H4 (cell line): ENCODE data around the gene ADAM10. TPM values are rescaled to one million over a fixed set of nuclear protein-coding genes. Genes with fewer than 3 reads are reported as not detected.
"Not testable (repeated sequence)": the region's sequence is repeated elsewhere in the genome, so short reads cannot be mapped to it uniquely, and the experiment has no call there.

ENCODE experiments used
- DNase-seq: peaks from one replicate; pipeline ENCODE4 v3.0.0-alpha.2; 2015; ENCODE audit warnings: low spot score
- total RNA-seq: library from RNA; depleted of rRNA; stranded (reverse); fragments of >200 nt; shearing (Covaris generic); gene quantifications from 2 replicates; pipeline ENCODE4 v1.2.3, GENCODE V29; 2014; rRNA removed

The ADAM10 gene, protein sequence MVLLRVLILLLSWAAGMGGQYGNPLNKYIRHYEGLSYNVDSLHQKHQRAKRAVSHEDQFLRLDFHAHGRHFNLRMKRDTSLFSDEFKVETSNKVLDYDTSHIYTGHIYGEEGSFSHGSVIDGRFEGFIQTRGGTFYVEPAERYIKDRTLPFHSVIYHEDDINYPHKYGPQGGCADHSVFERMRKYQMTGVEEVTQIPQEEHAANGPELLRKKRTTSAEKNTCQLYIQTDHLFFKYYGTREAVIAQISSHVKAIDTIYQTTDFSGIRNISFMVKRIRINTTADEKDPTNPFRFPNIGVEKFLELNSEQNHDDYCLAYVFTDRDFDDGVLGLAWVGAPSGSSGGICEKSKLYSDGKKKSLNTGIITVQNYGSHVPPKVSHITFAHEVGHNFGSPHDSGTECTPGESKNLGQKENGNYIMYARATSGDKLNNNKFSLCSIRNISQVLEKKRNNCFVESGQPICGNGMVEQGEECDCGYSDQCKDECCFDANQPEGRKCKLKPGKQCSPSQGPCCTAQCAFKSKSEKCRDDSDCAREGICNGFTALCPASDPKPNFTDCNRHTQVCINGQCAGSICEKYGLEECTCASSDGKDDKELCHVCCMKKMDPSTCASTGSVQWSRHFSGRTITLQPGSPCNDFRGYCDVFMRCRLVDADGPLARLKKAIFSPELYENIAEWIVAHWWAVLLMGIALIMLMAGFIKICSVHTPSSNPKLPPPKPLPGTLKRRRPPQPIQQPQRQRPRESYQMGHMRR
- 37.4 and 58.3 TPM in 2 replicates for total RNA-seq

DNA sequence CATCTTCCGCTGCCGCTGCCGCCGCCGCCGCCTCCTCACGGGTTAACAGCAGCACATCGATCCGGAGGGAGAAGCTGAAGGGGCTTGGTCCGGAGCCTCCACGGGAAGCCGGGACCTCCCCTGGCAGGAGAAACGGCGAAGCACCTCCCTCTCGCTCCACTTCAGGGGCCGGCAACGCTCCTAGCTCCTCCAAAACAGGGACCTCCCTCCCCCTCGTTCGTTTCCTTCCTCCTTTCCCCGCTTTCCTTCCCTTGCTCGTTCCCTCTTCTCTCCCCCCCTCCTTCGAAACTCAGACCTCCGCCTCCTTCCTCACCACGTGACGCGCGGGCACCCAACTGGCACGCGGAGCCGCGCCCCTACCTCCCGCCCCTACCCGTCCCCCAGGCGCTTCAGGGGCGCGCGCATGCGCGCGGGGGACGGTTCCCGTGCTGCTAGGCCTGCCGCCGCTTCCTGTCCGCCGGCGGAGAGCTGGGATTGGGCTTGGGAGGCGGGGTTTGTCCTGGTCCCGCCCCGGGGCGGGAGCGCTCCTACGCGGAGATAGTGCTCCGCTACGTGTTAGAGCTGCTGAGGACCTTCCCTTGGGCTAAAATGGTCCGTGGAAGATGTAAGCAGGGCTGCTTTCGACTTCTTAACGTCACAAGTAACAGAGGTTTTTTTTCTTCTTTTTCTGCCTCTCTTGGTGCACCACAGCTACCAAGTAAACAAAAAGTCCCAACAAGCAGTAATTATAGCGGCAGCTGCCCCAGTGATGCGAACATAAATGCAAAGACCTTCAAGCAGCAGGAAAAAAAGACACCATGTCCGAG lies at the start of gene ADAM10:
Gene ADAM10 (minus strand): TSS at position 176 of the 806 bp plus-strand sequence. CDS start 173 bp downstream, at position 3.
- DNase-seq: peak; percentile 98

DNA sequence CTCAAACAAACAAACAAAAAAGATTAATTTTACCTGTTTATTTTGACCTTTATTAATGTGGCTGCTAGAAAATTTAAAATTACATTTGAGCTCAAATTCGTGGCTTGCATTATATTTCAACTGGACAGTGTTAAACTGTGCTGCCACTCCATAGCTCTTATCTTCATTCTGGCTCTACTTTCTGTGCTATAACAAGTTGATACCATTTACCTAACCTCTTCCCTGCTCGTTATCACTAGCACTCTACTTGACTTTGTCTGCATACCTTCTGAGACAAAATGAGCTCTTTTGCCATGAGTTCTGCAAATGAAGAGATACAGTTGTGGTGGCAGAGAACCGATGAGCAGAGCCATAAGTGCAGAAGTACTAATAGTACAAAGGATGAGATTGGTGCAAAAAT lies 48.0 kb upstream of the ADAM10 start:
- DNase-seq: no peak

DNA sequence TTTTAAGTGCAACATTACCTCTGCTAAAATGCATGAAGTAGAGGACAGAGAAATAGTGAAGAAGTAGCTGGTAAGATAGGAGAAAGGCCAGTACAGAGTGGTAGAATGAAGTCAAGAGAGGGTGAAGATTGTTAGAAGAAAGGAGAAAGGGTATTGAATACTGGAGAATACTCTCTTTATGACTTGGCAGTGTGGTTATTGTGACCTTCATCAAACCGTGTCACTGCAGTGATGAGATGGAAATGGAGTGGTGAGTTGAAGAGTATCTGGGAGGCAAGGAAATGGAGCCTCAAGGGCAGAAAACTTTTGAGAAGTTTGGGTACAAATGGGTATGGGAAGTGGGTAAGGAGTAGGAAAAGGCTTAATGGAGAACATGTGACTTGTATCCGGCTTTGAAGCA lies 46.3 kb upstream of the ADAM10 start:
- DNase-seq: no peak

DNA sequence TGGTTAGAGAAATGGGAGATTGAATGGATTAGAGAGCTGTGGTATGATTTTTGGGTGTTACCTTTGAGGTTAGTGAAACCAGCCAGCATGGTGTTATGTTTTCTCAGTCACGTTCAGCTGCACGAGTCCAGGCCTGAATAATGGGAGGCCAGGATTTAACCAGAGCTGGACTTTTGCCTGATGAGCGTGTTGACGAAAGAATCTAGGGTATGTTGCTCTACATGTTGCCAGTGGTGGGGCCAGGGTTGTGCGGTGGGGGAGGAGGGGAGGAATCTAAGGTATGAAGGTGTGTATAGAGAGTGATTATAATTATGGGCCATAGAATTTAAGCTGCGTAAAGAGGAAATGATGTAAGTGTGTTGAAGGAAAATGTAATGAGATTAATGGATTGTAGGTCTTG lies 44.4 kb upstream of the ADAM10 start:
- no peak for DNase-seq

DNA sequence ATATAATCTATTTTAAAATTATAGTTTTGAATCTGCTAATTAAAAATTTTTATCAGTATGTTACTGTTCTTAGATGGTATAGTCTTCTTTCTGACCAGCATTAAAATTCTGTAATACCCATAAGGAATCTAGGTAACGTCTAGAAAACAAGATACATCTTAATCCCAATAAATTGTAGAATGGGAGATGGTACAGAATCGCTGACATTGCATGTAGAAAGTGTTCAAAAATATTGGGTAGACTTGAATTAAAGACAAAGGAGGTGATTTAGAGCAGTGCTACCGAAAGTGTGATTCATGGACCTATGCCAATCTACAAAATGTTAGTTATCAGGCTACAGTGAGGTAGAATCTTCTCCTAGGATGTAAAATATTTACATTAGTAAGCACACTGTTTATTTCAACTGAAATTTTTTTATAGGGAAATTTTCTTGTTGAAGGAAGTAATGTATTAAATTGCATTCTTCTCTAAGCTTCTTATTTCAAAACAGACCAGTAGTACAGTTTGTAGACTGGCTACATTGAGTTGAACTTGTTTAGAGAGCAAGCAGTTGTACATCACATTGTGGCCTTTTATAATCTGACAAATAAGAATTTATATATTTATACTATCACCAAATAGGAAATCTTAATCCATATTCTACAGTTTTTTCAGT lies 38.7 kb upstream of the ADAM10 start:
- DNase-seq: no peak

DNA sequence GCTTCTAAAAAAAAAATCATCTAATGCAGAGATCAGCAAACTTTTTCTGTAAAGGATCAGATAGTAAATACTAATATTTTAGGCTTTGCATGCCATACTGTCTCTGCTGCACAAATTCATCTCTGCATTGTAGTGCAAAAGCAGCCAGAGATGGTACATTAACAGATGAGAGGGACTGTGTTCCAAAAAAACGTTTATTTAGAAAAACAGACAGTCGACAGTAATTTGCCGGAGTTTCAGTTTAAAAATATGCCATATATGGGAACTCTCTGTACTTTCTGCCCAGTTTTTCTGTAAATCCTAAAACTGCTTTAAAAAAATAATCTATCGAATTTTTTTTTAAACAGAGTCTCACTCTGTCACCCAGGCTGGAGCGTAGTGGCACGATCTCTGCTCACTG lies 35.8 kb upstream of the ADAM10 start:
- DNase-seq: no peak

DNA sequence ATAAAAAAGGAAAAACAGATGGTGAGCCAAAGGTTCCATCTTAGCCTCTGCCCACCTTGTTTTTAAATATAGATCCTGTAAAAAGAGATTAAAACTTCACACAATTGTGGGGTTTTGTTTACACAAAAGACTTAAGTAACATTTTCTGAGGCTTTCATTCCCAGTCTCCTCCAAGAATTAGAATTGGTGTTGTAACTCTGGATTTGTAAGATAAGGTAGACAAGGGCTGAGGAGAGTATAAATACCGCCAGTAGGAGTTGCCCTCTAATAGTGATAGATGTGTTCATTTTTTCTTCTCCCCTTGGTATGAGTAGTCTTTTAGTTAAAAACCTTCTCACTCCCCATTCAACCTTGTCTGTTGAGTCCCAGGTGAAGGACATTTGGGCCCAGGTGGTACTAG lies 30.0 kb upstream of the ADAM10 start:
- DNase-seq: no peak

DNA sequence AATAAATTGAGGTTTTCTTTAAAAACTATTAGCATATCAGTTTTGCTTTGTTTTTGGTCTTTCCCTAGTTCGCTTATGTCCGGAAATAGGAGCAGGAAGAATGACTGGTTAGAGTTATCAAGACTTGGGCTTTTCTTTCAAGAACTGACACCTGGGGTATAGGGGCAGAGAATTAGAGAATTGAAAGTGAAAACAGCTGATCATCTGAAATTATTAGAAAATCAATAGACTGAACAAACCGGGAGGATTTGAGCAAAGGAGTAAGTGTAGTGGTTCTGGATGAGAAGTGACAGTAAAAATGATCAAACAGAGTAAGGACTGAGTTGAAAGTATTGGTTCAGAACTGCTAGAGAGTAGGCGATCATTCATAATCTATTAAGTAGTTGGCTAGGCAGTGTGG lies 27.6 kb upstream of the ADAM10 start:
- DNase-seq: no peak

DNA sequence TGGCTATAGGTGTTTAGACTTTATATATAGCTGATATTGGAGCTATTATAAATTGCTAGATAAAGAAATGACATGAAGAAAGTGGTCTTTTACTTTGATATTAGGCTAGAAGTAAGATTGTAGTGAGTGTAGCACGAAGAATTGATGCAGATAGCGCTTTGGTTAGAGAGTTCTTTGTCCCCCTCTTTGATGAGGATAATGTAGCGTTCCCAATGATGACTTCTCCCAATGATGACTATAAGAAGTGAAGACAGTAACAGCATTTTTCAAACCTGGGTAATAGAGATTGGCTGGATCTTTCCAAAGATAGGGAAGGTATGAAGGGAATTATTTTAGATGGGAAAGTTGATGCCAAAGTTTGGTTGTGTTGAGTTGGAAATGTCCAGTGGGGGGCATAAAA lies 25.9 kb upstream of the ADAM10 start:
- no peak for DNase-seq

DNA sequence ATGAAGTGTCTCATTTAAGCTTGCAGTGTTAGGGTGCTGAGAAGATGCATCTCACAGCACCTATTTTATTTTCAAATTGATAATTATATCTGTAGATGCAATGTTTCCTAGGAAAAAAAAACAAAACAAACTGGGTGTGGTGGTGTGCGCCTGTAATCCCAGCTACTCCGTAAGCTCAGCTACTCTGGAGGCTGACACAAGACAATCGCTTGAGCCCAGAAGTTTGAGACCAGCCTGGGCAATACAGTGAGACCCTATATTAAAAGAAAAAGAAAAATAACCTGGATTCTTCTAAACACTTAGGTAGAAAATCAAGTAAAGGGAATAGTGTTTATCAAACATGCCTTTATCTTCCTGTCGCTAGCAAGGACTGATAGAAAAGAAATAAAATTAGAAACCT lies 23.5 kb upstream of the ADAM10 start:
- DNase-seq: no peak

DNA sequence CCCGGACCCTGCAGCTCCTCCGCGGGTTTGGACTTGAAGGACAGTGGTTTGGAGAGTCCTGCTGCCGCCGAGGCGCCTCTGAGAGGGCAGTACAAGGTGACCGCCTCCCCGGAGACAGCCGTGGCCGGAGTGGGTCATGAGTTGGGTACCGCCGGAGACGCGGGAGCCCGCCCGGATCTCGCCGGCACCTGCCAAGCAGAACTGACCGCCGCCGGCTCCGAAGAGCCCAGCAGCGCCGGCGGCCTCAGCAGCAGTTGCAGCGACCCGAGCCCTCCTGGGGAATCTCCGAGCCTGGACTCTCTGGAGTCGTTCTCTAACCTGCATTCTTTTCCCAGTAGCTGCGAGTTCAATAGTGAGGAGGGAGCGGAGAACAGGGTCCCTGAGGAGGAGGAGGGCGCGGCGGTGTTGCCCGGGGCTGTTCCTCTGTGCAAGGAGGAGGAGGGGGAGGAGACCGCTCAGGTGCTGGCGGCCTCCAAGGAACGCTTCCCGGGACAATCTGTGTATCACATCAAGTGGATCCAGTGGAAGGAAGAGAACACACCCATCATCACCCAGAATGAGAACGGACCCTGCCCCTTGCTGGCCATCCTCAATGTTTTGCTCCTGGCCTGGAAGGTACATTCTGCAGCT lies 22.2 kb upstream of the ADAM10 start:
- no peak for DNase-seq

DNA sequence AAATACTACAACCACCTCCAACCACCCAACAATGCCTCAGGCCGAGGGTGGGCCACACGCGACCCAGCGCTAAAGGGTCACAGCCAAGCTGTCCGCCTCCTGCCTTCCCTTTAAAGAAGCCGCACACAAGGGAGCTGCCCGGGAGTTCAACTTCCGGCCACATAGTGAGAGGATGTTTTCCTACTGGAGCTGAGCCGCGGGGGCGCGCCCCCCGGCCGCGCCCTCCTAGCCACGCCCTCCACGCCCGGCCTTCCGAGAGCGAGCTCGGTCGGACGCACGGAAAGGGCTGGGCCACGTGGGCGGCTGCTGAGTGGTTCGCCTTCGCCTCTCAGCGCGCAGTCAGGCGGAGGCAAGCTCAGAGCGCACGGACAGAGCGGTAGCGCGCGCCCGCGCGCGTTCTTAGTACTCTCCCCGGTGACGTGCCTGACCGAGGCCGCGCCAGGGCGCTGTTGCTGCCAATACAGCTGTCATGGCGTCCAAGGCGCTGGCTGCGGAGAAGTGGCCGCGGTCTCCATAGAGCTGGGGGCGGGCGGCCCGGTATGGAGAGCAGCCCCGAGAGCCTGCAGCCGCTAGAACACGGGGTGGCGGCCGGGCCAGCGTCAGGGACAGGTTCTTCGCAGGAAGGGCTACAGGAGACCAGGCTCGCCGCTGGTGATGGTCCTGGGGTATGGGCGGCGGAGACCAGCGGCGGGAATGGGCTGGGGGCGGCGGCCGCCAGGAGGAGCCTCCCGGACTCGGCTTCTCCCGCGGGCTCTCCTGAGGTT lies 21.5 kb upstream of the ADAM10 start, which contains the start of gene MINDY2:
Gene MINDY2 (plus strand): TSS at position 446 of the 764 bp plus-strand sequence. CDS start 94 bp downstream, at position 540.
- peak; percentile 98 for DNase-seq

DNA sequence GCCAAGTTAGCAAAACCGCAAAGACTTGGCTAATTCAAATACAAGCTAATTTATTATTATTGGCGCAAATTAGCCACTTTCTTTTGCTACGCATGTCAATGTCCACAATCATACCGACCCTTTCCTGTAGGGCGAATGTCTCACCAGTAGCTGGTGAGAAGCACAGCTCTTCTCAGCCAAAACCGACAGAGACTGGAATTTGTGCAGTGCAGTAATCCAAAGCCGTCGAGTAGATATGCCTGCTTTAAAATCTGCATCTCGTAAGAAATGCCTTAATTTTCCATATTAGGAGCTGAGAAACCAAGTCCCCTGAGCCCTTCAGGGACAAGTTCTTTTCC lies 21.0 kb upstream of the ADAM10 start:
- DNase-seq: peak; percentile 59

DNA sequence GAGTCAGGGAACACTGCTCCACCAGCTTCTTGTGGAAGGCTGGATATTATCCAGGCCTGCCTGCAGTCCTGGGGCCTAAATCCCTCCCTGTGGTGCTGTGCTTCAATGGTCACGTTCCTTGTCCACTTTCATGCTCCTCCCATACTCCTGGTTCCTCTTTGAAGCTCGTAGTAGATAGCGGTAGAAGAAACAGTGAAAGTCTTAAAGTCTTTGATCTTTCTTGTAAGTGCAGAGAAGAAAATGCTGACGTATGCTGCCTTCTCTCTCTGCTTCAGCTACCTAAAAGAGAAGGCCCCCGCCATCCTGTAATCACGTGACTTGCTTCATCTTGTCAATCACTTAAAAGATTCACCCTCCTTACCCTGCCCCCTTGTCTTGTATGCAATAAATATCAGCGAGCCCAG lies 19.1 kb upstream of the ADAM10 start:
- DNase-seq: not testable (repeated sequence)

DNA sequence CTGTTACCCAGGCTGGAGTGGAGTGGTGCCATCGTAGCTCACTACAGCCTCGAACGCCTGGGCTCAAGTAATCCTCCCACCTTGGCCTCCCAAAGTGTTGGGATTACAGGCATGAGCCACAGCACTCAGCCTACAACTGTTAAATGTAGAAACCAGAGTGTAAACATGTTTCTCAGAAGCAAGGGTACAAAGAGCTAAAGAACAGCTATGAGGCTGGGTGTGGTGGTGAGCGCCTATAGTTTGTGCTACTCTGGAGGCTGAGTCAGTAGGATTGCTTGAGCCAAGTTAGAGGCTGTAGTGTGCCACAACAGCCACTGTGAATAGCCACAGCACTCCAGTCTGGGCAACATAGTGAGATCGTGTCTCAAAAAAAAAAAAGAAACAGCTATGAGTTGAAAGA lies 16.8 kb upstream of the ADAM10 start:
- no peak for DNase-seq

DNA sequence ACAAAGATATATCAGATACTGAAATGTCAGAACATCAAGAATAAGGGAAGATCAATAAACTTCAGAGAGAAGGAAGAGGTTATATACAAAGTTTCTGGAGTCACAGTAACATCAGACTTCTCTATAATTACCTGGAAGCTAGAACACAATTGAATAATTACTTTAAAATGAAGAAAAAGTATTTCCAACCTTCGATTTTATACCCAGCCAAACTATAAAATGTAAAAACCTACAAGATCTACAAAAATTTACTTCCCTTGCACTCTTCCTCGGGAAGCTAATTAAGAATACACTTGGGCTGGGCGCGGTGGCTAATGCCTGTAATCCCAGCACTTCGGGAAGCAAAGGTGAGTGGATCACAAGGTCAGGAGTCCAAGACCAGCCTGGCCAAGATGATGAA lies 15.0 kb upstream of the ADAM10 start:
- no peak for DNase-seq

DNA sequence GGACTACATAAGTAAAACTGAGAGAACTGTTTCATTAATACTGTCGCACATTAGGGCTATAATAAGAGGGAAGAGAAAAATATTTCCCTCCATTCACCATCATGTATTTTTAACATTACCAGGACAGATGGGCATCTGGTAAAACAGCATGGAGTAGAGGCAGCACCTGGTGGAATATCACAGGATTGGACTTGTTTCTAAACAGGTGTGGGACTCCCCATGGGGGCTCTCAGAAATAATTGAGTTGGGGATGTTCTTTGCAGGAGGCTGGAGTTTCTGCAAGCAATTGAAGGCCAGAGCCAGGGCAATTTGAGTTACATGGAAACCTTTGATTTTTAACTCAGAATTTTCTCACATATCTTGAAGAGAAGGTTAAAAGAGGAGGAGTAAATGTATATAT lies 13.2 kb upstream of the ADAM10 start:
- no peak for DNase-seq

DNA sequence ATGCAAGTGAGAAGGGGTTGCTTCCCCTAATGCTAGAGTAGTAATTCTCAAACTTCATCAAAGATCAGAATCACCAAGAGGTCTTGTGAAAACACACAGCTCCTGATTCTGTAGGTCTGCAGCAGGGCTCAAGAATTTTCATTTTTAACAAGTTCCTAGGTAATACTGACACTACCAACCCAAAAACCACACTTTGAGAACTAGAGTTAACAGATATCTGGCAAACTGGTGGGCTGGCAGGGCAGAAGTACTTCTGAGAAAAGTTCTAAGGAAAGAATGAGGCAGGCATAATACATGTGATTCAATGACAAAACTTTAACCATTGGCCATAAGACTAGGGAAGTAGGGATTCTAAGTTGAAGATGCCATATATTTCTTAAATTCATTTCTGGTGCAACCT lies 12.8 kb upstream of the ADAM10 start:
- no peak for DNase-seq

DNA sequence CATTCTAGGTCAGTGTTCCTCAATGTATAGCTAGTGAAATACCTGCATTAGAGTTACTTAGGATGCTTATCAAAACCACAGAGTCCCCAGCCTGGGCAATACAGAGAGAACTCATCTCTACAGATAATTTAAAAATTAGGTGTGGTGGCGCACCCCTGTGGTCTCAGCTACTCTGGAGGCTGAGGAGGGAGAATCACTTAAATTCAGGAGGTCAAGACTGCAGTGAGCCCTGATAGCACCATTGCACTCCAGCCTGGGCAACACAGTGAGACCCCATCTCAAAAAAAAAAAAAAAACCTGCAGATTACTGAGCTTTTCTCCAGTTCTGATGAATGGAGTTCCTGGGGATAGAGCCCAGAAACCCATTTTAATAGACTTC lies 11.5 kb upstream of the ADAM10 start:
- DNase-seq: no peak

DNA sequence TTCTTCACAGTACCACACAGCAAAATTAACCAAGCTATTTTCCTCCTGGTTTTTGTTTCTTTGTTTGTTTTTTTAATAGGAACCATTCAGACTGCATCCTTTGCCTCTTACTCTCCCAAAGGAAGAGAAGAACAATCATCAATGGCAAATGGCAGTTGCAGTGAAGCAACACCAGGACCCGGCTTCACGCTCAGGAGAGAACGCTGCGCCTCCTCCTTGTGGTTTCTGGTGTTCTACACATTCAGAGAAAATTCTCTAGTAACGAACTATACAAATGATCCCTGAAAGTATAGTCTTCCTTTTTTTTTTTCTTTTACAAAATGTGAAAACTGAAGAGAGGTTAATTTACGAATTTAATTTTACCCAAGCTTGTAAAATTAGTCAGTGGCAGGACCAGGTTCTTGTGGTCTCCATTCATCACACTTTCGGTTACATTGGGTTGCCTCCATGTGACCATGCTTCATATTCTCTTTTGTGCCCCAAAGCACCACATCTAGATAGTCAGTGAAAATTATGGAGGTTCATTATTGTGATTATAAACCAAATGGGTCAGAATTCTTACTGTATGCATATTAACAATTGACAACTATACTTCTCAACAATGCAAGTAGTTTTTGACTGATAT lies 11.0 kb upstream of the ADAM10 start:
- DNase-seq: no peak
